SK-N-SH treated with all-trans-retinoic acid at 6 μM for 48 hours (cell line): ENCODE data around the gene CELSR3.

ENCODE experiments used
- BACH2 ChIP-seq: fragments of 250-450 bp; sonication (Bioruptor Pico); IDR thresholded peaks from 2 replicates; pipeline ENCODE4 v1.9.0; 2021; ENCODE audit warnings: mild to moderate bottlenecking, borderline replicate concordance
- ESRRG ChIP-seq: fragments of 250-450 bp; sonication (Bioruptor Pico); IDR thresholded peaks from 2 replicates; pipeline ENCODE4 v1.6.1; 2021; ENCODE audit warnings: mild to moderate bottlenecking
- OSR1 ChIP-seq: fragments of 250-450 bp; sonication (Bioruptor Pico); IDR thresholded peaks from 2 replicates; pipeline ENCODE4 v1.8.0; 2022; ENCODE audit warnings: moderate library complexity, mild to moderate bottlenecking, inconsistent platforms
- PPARA ChIP-seq: fragments of 250-450 bp; sonication (Bioruptor Pico); IDR thresholded peaks from 2 replicates; pipeline ENCODE4 v1.5.0; 2020; ENCODE audit warnings: mild to moderate bottlenecking, borderline replicate concordance
- ZFP3 ChIP-seq: fragments of 250-450 bp; sonication (Bioruptor Pico); IDR thresholded peaks from 2 replicates; pipeline ENCODE4 v1.5.0; 2020; ENCODE audit warnings: mild to moderate bottlenecking, moderate library complexity
- ZFP30 ChIP-seq: fragments of 450-650 bp; formaldehyde crosslinking; IDR thresholded peaks from 2 replicates; pipeline ENCODE4 v1.5.0; 2022; ENCODE audit warnings: mild to moderate bottlenecking, moderate library complexity
- ZNF70 ChIP-seq: fragments of 450-650 bp; formaldehyde crosslinking; IDR thresholded peaks from 2 replicates; pipeline ENCODE4 v1.5.0; 2020; ENCODE audit warnings: mild to moderate bottlenecking, moderate library complexity
- ZNF8 ChIP-seq: fragments of 450-650 bp; formaldehyde crosslinking; IDR thresholded peaks from 2 replicates; pipeline ENCODE4 v1.5.0; 2020; ENCODE audit warnings: mild to moderate bottlenecking, moderate library complexity
- TF ChIP-seq, protein P1 (sequence below): fragments of 250-450 bp; sonication (Bioruptor Pico); IDR thresholded peaks from 2 replicates; pipeline ENCODE4 v1.5.0; 2020; ENCODE audit warnings: mild to moderate bottlenecking, moderate library complexity
- TF ChIP-seq, protein P2 (sequence below): fragments of 250-450 bp; sonication (Bioruptor Pico); IDR thresholded peaks from 2 replicates; pipeline ENCODE4 v1.5.1; 2020; ENCODE audit warnings: low read depth, mild to moderate bottlenecking, moderate library complexity
- TF ChIP-seq, protein P3 (sequence below): fragments of 250-450 bp; sonication (Bioruptor Pico); IDR thresholded peaks from 2 replicates; pipeline ENCODE4 v1.8.0; 2020; ENCODE audit warnings: mild to moderate bottlenecking, moderate library complexity, borderline replicate concordance

DNA sequence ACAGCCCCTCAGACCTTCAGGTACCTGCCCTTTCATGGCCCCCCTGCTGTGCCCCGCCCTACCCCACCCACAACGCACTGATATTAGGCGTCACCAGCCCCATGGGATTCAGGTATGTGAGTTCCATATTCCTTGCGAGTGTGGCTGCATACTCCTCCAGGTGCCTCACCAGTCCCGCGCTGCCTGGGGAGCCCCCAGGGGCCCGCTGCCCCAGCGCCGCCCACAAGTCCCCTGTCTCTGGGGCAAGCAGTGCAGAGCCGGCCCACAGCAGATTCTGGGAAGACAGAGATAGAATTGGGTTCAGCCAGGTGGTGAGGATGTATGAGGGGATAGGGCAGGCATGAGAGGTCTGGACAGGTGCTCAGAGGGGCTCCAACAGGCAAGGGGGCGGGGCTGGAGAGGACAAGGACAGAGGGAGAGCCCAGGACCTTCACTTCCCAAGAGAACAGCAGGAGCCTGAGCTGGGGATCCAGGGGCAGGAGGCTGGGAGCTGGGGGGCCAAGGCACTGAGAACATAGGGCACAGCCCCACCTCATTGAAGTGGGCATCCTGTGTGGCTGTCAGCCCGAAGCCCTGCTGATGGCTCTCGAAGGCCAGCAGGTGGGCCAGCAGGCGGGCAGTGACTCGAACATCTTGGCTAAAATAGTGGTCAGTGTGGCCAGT, 14.4 kb downstream of the CELSR3 start:
- TF ChIP-seq BACH2 (CRISPR knock-in tag) = no peak
- TF ChIP-seq, protein P1, sequence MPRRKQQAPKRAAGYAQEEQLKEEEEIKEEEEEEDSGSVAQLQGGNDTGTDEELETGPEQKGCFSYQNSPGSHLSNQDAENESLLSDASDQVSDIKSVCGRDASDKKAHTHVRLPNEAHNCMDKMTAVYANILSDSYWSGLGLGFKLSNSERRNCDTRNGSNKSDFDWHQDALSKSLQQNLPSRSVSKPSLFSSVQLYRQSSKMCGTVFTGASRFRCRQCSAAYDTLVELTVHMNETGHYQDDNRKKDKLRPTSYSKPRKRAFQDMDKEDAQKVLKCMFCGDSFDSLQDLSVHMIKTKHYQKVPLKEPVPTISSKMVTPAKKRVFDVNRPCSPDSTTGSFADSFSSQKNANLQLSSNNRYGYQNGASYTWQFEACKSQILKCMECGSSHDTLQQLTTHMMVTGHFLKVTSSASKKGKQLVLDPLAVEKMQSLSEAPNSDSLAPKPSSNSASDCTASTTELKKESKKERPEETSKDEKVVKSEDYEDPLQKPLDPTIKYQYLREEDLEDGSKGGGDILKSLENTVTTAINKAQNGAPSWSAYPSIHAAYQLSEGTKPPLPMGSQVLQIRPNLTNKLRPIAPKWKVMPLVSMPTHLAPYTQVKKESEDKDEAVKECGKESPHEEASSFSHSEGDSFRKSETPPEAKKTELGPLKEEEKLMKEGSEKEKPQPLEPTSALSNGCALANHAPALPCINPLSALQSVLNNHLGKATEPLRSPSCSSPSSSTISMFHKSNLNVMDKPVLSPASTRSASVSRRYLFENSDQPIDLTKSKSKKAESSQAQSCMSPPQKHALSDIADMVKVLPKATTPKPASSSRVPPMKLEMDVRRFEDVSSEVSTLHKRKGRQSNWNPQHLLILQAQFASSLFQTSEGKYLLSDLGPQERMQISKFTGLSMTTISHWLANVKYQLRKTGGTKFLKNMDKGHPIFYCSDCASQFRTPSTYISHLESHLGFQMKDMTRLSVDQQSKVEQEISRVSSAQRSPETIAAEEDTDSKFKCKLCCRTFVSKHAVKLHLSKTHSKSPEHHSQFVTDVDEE = no peak
- TF ChIP-seq, protein P2, sequence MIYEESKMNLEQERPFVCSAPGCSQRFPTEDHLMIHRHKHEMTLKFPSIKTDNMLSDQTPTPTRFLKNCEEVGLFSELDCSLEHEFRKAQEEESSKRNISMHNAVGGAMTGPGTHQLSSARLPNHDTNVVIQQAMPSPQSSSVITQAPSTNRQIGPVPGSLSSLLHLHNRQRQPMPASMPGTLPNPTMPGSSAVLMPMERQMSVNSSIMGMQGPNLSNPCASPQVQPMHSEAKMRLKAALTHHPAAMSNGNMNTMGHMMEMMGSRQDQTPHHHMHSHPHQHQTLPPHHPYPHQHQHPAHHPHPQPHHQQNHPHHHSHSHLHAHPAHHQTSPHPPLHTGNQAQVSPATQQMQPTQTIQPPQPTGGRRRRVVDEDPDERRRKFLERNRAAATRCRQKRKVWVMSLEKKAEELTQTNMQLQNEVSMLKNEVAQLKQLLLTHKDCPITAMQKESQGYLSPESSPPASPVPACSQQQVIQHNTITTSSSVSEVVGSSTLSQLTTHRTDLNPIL (CRISPR knock-in tag) = no peak
- TF ChIP-seq ZNF70 (CRISPR knock-in tag) = no peak
- TF ChIP-seq, protein P3, sequence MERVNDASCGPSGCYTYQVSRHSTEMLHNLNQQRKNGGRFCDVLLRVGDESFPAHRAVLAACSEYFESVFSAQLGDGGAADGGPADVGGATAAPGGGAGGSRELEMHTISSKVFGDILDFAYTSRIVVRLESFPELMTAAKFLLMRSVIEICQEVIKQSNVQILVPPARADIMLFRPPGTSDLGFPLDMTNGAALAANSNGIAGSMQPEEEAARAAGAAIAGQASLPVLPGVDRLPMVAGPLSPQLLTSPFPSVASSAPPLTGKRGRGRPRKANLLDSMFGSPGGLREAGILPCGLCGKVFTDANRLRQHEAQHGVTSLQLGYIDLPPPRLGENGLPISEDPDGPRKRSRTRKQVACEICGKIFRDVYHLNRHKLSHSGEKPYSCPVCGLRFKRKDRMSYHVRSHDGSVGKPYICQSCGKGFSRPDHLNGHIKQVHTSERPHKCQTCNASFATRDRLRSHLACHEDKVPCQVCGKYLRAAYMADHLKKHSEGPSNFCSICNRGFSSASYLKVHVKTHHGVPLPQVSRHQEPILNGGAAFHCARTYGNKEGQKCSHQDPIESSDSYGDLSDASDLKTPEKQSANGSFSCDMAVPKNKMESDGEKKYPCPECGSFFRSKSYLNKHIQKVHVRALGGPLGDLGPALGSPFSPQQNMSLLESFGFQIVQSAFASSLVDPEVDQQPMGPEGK = no peak
- no peak for TF ChIP-seq ZFP30 (CRISPR knock-in tag)
- no peak for TF ChIP-seq OSR1 (CRISPR knock-in tag)
- TF ChIP-seq PPARA (CRISPR knock-in tag) = no peak
- TF ChIP-seq ZFP3 = no peak
- no peak for TF ChIP-seq ZNF8
- TF ChIP-seq ESRRG (CRISPR knock-in tag) = no peak
